Breast epithelium (tissue), 4 donors: ENCODE results near the gene LAMA3. TPM values are rescaled to one million over a fixed set of nuclear protein-coding genes. Genes with fewer than 3 reads are reported as not detected.

Experiments
- DNase-seq, 2 donors: peaks; one replicate each; pipeline ENCODE4 v3.0.0-alpha.2; 2019; ENCODE audit warnings: low spot score in 2 of 2
- H3K27ac ChIP-seq, 2 donors: fragments of 200-600 bp; sonication (generic) in 1 of 2; one replicate each; pipeline ENCODE4 v1.5.1; 2016 to 2019; ENCODE audit warnings: mild to moderate bottlenecking in 1 of 2
- H3K27me3 ChIP-seq, 2 donors: fragments of 200-600 bp; sonication (generic) in 1 of 2; one replicate each; pipeline versions ENCODE4 v1.5.1 to v1.6.0; 2017 to 2019; ENCODE audit warnings: control low read depth in 1 of 2, mild to moderate bottlenecking in 1 of 2
- H3K36me3 ChIP-seq: fragments of 200-600 bp; one replicate; pipeline ENCODE4 v1.5.1; 2019
- H3K4me1 ChIP-seq, 2 donors: fragments of 200-600 bp; sonication (generic); one replicate each; pipeline ENCODE4 v1.5.1; 2016 to 2019; ENCODE audit warnings: control low read depth in 1 of 2
- H3K4me3 ChIP-seq, 3 donors: fragments of 200-600 bp; sonication (generic); 1 replicate in 2 of 3; 2 replicates in 1 of 3; pipeline ENCODE4 v1.5.1; 2016 to 2019; ENCODE audit warnings: mild to moderate bottlenecking in 3 of 3, moderate library complexity in 2 of 3
- H3K9me3 ChIP-seq, 2 donors: fragments of 200-600 bp; sonication (generic) in 1 of 2; one replicate each; pipeline ENCODE4 v1.5.1; 2016 to 2019; ENCODE audit warnings: control low read depth in 1 of 2
- POLR2A ChIP-seq: fragments of 450-650 bp; IDR thresholded peaks from one replicate; pipeline ENCODE4 v1.6.1; 2016; ENCODE audit warnings: antibody characterized with exemption, mild to moderate bottlenecking, moderate library complexity
- POLR2AphosphoS5 ChIP-seq, 3 donors: sonication (generic); formaldehyde crosslinking; IDR thresholded peaks; one replicate each; pipeline ENCODE4 v1.6.1; 2017; ENCODE audit warnings: antibody characterized with exemption in 3 of 3
- intact Hi-C: fragments of 100-400 bp; cut with DNase I; formaldehyde crosslinking; loops from one replicate; pipeline ENCODE4 v1.15.1; 2023; ENCODE audit warnings: low total_unique reads
- total RNA-seq, 3 donors: library from RNA; depleted of rRNA; stranded (reverse); fragments of >200 nt; gene quantifications; one replicate each; pipeline ENCODE4 v1.1.0, GENCODE V29; 2016
- TF ChIP-seq, protein P1 (sequence below), 3 donors: fragments of 450-650 bp; IDR thresholded peaks; one replicate each; pipeline ENCODE4 v1.5.1; 2016 to 2017; ENCODE audit warnings: antibody characterized with exemption in 3 of 3, mild to moderate bottlenecking in 3 of 3, moderate library complexity in 3 of 3

LAMA3 gene
- total RNA-seq, 3 donors from 2014 or later: 43.4 to 173 (median 127) TPM

- Histone ChIP-seq H3K4me3 (no peak overlapping the region), H3K27ac (no peak overlapping the region), H3K36me3 (no peaks in the 10 kb centered on the region), H3K27me3 (no peaks in the 10 kb centered on the region), H3K9me3 (no peaks in the 10 kb centered on the region), H3K4me1 (no peaks in the 10 kb centered on the region)
- no peak for DNase-seq
- TF ChIP-seq POLR2A (no peak), POLR2AphosphoS5 (IDR thresholded peaks at IDR 0.05) (no peak)
- TF ChIP-seq, protein P1, sequence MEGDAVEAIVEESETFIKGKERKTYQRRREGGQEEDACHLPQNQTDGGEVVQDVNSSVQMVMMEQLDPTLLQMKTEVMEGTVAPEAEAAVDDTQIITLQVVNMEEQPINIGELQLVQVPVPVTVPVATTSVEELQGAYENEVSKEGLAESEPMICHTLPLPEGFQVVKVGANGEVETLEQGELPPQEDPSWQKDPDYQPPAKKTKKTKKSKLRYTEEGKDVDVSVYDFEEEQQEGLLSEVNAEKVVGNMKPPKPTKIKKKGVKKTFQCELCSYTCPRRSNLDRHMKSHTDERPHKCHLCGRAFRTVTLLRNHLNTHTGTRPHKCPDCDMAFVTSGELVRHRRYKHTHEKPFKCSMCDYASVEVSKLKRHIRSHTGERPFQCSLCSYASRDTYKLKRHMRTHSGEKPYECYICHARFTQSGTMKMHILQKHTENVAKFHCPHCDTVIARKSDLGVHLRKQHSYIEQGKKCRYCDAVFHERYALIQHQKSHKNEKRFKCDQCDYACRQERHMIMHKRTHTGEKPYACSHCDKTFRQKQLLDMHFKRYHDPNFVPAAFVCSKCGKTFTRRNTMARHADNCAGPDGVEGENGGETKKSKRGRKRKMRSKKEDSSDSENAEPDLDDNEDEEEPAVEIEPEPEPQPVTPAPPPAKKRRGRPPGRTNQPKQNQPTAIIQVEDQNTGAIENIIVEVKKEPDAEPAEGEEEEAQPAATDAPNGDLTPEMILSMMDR (IDR thresholded peaks at IDR 0.05): no peak
- intact Hi-C loops: no loop called here
Observed at GRCh38 chr18:23941791-23942190, 252.5 kb downstream of the LAMA3 start.

GRCh38 chr18:23943104-23943503, 253.9 kb downstream of the LAMA3 start:
- Histone ChIP-seq H3K27me3 (no peaks in the 10 kb centered on the region), H3K4me3 (no peak overlapping the region), H3K36me3 (no peaks in the 10 kb centered on the region), H3K9me3 (no peaks in the 10 kb centered on the region), H3K27ac (no peak overlapping the region), H3K4me1 (no peaks in the 10 kb centered on the region)
- intact Hi-C loops: no loop called here
- no peak for DNase-seq
- TF ChIP-seq POLR2AphosphoS5 (IDR thresholded peaks at IDR 0.05) (no peak), POLR2A (no peak)
- TF ChIP-seq, protein P1 (IDR thresholded peaks at IDR 0.05): no peak

DNA sequence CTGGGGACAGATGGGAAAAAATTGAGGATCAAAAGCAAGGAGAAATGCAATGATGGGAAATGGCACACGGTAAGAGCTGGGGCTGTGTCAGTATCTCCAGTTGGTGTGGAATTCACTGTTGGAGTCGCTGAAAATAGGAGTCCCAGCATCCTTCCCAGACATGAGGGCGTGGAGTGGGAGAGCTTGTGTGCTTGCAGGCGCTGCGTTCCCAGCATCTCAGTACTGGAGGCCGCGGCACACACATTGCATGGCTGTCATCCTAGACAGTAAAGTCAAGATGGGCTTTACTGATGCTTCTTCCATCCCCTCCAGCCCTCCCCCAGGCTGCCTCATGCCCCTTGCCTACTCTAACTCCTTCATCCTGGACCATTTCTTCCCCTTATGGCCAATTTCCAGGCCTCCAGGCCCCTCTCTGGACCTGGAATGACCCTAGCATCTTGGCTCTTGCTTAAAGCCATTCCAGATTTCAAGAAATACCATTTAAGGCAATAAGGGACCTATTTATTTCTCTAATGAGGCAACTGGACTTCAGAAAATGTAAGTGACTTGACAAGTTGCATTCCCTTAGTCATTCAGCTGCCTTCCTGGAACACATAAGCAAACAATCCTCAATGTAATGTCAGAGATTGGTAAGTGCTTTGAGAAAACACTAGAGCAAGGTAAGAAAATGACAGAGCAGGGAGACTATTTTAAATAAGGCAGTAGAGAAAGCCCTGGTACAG, 254.8 kb downstream of the LAMA3 start:
- no peaks in the 10 kb centered on the region for H3K4me1 ChIP-seq
- H3K27ac ChIP-seq: no peak overlapping the region
- TF ChIP-seq POLR2A (no peak), POLR2AphosphoS5 (IDR thresholded peaks at IDR 0.05) (no peak)
- TF ChIP-seq, protein P1 (IDR thresholded peaks at IDR 0.05): no peak
- no peak for DNase-seq
- intact Hi-C loops: no loop called here
- H3K4me3 ChIP-seq: no peak overlapping the region
- no peaks in the 10 kb centered on the region for H3K9me3 ChIP-seq
- no peaks in the 10 kb centered on the region for H3K27me3 ChIP-seq
- H3K36me3 ChIP-seq: no peaks in the 10 kb centered on the region

DNA sequence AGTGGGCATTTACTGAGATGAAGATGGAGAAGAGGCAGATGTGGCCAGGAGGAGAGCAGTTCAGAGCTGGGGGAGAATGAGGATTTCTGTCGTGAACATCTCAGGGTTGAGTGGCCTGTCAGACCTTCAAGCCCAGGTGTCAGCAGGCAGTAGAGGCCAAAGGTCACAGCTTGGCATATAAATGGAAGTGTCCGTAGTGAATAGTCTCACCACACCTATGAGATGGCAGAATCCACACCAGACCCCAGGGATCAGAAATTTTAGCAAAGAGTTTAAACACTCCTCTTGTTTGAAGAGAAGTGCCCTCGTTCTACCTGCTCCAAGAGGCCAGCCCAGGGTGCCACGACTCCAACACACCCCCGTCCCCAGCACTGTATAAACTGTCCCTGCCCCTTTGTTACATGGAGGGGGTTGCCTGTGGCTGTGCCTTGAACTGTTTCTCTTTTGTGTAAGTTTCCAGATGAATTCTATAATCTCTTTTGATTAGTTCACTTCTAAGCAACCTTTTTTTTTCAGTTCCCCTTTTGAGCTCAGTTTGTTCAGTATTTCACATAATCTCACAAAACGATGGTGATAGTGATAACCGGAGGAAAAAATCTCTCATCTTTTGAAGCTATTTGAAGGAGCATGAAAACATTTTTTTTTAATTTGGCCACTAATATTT, 256.3 kb downstream of the LAMA3 start:
- no peak for DNase-seq
- H3K4me3 ChIP-seq: no peak overlapping the region
- no peaks in the 10 kb centered on the region for H3K4me1 ChIP-seq
- H3K9me3 ChIP-seq: no peaks in the 10 kb centered on the region
- no peaks in the 10 kb centered on the region for H3K36me3 ChIP-seq
- TF ChIP-seq POLR2AphosphoS5 (IDR thresholded peaks at IDR 0.05) (no peak), POLR2A (no peak)
- TF ChIP-seq, protein P1 (IDR thresholded peaks at IDR 0.05): no peak
- H3K27me3 ChIP-seq: no peaks in the 10 kb centered on the region
- intact Hi-C loops: no loop called here
- H3K27ac ChIP-seq: no peak overlapping the region

GRCh38 chr18:23949863-23950262, 260.6 kb downstream of the LAMA3 start:
- Histone ChIP-seq H3K4me1 (no peaks in the 10 kb centered on the region), H3K4me3 (no peak overlapping the region), H3K36me3 (no peaks in the 10 kb centered on the region), H3K27me3 (no peaks in the 10 kb centered on the region), H3K27ac (no peak overlapping the region), H3K9me3 (no peaks in the 10 kb centered on the region)
- no peak for DNase-seq
- intact Hi-C loops: no loop called here
- no peak for TF ChIP-seq POLR2AphosphoS5 (IDR thresholded peaks at IDR 0.05)
- TF ChIP-seq, protein P1 (IDR thresholded peaks at IDR 0.05): no peak
- TF ChIP-seq POLR2A: no peak
